ENCODE data around the gene ORM1. TPM values are rescaled to one million over a fixed set of nuclear protein-coding genes. Genes with fewer than 3 reads are reported as not detected.
"Not testable (repeated sequence)": the region's sequence is repeated elsewhere in the genome, so short reads cannot be mapped to it uniquely, and the experiment has no call there.

Gene ORM1
- total RNA-seq, 2 donors from 2014 or later: 1.8 TPM; not detected in 1

DNA sequence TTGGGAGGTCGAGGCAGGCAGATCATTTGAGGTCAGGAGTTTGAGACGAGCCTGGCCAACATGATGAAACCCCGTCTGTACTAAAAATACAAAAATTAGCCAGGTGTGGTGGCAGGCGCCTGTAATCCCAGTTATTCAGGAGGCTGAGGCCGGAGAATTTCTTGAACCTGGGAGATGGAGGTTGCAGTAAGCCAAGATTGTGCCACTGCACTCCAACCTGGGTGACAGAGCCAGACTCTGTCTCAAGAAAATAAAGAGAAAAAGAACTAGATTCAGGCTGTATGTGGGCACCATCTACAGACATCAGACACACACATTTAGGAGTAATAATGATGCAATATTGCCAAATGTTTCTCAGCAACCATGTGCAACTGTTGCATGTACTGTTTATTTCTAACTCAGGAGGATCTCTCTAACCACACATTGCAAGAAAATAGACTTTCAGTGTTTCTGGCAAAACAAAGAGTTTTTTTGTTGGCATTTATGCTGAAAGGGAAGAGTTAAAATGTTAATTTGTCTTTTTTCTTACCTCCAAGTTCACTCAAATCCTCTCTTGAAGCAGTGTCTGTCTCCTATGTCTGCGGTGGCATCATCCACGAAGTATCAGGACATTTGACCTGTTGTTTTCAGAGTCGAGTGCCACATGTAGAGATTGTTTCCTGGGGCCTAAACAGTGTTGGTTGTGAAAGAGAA lies 5.1 kb upstream of the ORM1 start:
- intact Hi-C loops (cut with DNase I): no loop called here
- no peak for DNase-seq (ENCODE audit: low spot score)

GRCh38 chr9:114318416-114318815 lies 4.5 kb upstream of the ORM1 start:
- intact Hi-C loops (cut with DNase I): no loop called here
- DNase-seq (ENCODE audit: low spot score): peak; percentile 18

- intact Hi-C loops (cut with DNase I): no loop called here
- peak; percentile 4 for DNase-seq (ENCODE audit: low spot score)
These were observed 3.8 kb upstream of the ORM1 start for GRCh38 chr9:114319147-114319546.

DNA sequence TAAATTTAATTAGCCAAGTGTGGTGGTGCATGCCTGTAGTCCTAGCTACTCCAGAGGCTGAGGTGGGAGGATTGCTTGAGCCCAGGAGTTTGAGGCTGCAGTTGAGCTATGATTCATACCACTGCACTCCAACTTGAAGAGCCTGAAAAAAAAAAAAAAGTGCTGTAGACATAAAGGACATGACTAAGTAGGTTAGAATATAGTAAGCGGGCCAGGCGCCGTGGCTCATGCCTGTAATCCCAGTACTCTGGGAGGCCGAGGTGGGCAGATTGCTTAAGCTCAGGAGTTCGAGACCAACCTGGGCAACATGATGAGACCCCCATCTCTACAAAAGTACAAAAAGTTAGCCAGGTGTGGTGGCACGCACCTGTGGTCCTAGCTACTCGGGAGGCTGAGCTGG lies 2.2 kb upstream of the ORM1 start:
- DNase-seq (ENCODE audit: low spot score): peak; percentile 47
- intact Hi-C loops (cut with DNase I): not testable (repeated sequence)

DNA sequence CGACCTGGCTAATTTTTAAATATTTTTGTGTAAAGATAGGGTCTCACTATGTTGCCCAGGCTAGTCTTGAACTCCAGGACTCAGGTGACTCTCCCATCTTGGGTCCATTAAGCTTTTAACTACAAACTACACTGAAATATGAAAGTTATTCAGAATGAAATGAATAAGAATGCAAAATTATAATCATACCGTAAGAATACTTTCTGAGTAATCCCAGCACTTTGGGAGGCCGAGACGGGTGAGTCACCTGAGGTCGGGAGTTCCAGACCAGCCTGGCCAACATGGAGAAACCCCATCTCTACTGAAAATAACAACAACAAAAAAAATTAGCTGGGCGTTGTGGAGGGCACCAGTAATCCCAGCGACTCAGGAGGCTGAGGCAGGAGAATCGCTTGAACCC lies 1.1 kb upstream of the ORM1 start:
- no peak for DNase-seq (ENCODE audit: low spot score)
- intact Hi-C loops (cut with DNase I): no loop called here

DNA sequence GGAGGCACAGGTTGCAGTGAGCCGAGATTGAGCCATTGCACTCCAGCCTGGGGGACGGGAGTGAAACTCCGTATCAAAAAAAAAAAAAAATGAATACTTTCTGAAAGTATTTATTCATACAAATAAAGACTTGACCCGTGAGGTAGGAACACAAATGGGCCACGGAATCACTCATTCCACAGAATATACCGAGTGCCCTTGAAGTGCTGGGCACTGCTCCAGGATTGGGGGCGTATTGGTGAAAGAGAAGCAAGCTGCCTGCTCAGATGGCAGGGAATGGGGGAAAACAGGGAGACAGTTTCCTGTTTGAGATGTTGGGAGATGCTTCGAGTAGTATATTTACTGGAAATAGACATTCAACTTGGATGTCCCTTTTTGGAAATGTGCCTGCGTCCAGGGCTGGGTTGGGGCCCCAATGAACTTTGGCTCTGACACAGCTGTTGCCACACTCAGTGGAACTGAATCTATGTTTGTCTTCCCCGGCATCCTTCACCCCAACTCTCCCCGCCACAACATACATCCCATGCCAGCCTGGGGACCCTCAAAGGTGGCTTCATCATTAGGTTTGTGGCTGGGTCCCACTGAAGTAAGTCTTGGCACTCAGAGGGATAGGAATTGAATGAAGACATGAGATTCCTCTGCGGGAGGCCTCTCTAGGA lies 609 bp upstream of the ORM1 start:
- intact Hi-C loops (cut with DNase I): not testable (repeated sequence)
- DNase-seq (ENCODE audit: low spot score): peak; percentile 19

- intact Hi-C loops (cut with DNase I); DNase-seq (ENCODE audit: low spot score): not testable (repeated sequence)
These were observed 951 bp downstream of the ORM1 start for GRCh38 chr9:114323849-114324248.

DNA sequence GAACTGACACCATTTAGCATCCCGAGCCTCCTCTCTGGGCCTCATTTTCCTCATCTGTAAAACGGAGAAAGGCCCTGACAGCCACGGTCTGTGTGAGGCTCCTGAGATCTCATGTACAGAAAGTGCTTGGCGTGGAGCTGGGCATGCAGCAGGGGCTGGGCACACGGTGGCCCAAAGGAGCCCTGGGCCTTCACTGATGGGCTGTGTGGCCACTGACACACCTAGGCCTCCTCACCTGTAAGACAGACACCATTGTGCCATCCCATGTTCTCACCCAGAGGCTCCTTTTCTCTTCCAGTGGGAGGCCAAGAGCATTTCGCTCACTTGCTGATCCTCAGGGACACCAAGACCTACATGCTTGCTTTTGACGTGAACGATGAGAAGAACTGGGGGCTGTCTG lies 1.6 kb downstream of the ORM1 start:
- DNase-seq (ENCODE audit: low spot score): no peak
- intact Hi-C loops (cut with DNase I): no loop called here

DNA sequence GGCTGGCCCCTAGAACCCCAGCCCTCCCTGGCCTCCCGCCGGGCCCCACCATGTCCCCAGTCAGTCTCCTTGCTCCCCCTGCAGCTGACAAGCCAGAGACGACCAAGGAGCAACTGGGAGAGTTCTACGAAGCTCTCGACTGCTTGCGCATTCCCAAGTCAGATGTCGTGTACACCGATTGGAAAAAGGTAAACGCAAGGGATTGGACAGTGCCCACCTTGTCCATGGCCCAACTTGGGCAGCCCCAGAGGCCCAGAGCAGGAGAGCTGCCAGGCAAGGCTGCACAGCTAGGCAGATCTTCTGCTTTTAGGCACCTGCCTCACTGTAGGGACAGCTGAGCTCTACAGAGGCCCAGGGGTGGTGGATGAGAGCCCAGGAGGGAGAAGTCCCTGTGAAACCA lies 2.1 kb downstream of the ORM1 start:
- DNase-seq (ENCODE audit: low spot score); intact Hi-C loops (cut with DNase I): not testable (repeated sequence)

DNA sequence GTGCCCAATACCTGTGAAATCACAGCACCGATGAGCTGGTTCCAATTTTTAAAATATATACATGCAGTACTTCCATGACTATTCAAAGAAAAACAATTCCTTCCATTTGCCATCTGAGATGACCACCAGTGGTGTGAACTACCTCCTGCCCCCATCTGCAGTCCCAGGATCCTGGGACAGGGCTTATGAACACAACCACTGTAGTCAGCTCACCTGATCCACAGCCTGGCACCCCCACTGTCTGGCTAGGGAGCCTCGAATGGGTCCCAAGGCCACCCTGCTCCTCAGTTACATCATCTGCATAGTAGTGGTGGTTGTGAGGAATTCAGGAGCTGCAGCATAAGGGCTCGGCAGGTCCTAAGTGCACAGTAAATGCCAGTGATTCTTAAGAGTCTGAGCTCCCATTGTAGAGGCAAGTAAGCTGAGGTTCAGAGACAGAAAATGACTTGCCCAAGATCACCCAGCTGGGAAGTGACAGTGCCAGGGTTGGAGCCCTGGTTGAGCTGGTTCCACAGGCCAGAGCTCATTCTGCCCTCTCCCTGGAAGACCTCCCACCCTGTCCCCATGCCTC lies 2.9 kb downstream of the ORM1 start:
- intact Hi-C loops (cut with DNase I); DNase-seq (ENCODE audit: low spot score): not testable (repeated sequence)

DNA sequence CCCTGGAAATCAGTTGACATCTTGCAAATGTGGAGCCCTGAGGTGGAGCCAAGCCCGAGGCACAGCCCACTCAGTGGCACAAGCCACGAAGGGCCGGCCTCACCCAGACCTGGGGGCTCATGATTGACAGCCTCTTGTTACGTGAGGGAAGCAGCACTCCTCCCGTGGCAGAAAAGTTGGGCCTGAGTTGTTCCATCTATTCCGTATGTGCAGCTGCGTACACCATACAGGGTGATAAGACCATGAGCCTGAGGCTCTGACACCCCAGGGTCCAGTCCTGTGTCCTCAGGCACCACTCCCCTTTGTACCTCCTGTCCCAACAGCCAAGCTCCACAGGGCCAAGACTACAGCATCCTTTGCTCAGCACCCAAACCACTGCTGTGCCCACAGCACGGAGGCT lies 4.9 kb downstream of the ORM1 start:
- DNase-seq (ENCODE audit: low spot score): no peak

DNA sequence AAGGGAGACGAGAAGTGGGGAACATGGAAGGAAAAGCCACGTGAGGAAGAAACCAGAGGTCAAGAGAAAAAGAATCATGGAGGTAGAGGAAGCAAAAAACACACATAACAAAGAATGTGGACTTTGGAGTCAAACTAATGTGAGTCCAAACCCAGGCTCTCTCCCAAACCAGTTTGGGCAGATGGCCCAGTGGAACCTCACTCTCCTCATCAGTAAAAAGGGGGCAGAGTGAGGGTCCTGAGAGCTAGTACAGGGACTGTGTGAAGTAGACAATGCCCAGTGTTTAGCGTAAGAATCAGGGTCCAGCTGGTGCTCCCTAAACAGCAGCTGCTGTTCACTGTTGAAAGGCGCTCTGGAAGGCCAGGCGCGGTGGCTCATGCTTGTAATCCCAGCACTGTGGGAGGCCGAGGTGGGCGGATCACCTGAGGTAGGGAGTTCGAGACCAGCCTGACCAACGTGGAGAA lies 5.5 kb downstream of the ORM1 start:
- intact Hi-C loops (cut with DNase I): not testable (repeated sequence)

More for the DNA sequence above, 4.9 kb downstream of the ORM1 start:
- intact Hi-C loops (cut with DNase I): no loop called here

GRCh38 chr9:114328937-114329624 lies 6.2 kb downstream of the ORM1 start:
- DNase-seq (ENCODE audit: low spot score); intact Hi-C loops (cut with DNase I): not testable (repeated sequence)

More for the DNA sequence above, 5.5 kb downstream of the ORM1 start:
- DNase-seq (ENCODE audit: low spot score): not testable (repeated sequence)

GRCh38 chr9:114329625-114330022 lies 6.7 kb downstream of the ORM1 start, which contains the start of gene ORM2:
Gene ORM2 (plus strand): TSS chr9:114329869. CDS start chr9:114329905, 36 bp downstream.
- intact Hi-C loops (cut with DNase I); DNase-seq (ENCODE audit: low spot score): not testable (repeated sequence)

GRCh38 chr9:114330636-114331035 lies 7.7 kb downstream of the ORM1 start:
- intact Hi-C loops (cut with DNase I): no loop called here
- DNase-seq (ENCODE audit: low spot score): no peak

- DNase-seq (ENCODE audit: low spot score); intact Hi-C loops (cut with DNase I): not testable (repeated sequence)
These were observed 8.6 kb downstream of the ORM1 start for GRCh38 chr9:114331229-114332195.

GRCh38 chr9:114332474-114333040 lies 9.7 kb downstream of the ORM1 start:
- DNase-seq (ENCODE audit: low spot score); intact Hi-C loops (cut with DNase I): not testable (repeated sequence)

GRCh38 chr9:114333718-114334117 lies 10.8 kb downstream of the ORM1 start:
- intact Hi-C loops (cut with DNase I): not testable (repeated sequence)

More at GRCh38 chr9:114333718-114334117, 10.8 kb downstream of the ORM1 start:
- DNase-seq (ENCODE audit: low spot score): not testable (repeated sequence)

Data from posterior vena cava (tissue), 2 donors.